SU-DHL-6 (cell line): Measurements from ENCODE around the gene PHF1.

Experiments
- EZH2phosphoT487 ChIP-seq: fragments of 200-600 bp; sonication (generic), shearing (Covaris generic); conservative IDR thresholded peaks from 2 replicates; pipeline ENCODE4 v1.6.1; 2018; ENCODE audit warnings: mild to moderate bottlenecking, antibody characterized with exemption, low read length, moderate library complexity, mixed read lengths
- TF ChIP-seq, protein P1 (sequence below): fragments of 200-600 bp; sonication (generic); IDR thresholded peaks from one replicate; pipeline ENCODE4 v1.5.1; 2017; ENCODE audit warnings: antibody characterized with exemption, mild to moderate bottlenecking, low read length, moderate library complexity; ENCODE audit not compliant: insufficient read depth, poor library complexity, severe bottlenecking

- TF ChIP-seq, protein P1, sequence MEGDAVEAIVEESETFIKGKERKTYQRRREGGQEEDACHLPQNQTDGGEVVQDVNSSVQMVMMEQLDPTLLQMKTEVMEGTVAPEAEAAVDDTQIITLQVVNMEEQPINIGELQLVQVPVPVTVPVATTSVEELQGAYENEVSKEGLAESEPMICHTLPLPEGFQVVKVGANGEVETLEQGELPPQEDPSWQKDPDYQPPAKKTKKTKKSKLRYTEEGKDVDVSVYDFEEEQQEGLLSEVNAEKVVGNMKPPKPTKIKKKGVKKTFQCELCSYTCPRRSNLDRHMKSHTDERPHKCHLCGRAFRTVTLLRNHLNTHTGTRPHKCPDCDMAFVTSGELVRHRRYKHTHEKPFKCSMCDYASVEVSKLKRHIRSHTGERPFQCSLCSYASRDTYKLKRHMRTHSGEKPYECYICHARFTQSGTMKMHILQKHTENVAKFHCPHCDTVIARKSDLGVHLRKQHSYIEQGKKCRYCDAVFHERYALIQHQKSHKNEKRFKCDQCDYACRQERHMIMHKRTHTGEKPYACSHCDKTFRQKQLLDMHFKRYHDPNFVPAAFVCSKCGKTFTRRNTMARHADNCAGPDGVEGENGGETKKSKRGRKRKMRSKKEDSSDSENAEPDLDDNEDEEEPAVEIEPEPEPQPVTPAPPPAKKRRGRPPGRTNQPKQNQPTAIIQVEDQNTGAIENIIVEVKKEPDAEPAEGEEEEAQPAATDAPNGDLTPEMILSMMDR: peak; percentile 60
- TF ChIP-seq EZH2phosphoT487: no peak
Measured at GRCh38 chr6:33425668-33426577, 15.1 kb downstream of the PHF1 start.
